Astrocyte of the hippocampus (primary cell): Measurements from ENCODE around the gene B9D1.

Experiments used
- DNase-seq: peaks from one replicate; pipeline ENCODE4 v3.0.0; 2011; ENCODE audit warnings: low read depth, low spot score

B9D1 gene

DNA sequence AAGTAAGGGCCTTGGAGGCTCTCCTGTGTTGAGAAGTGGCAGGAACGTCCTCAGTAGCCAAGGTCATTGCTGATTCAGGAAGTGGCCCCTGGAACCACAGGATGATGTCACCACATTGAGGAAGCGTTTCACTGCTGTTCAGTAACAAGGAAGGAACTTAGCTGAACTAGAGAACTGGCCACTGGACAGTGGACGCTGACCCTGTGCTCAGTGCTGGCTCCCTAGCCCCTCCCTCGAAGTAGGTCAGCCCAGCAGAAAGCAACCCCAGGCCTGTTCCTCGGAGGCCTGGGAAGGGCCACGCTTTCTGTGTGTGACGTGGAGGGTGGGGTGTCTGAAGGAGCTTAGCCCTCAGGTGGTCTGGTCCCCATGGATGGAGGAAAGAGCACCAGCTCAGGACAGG, 58.3 kb downstream of the B9D1 start:
- DNase-seq, result peak; percentile 60

DNA sequence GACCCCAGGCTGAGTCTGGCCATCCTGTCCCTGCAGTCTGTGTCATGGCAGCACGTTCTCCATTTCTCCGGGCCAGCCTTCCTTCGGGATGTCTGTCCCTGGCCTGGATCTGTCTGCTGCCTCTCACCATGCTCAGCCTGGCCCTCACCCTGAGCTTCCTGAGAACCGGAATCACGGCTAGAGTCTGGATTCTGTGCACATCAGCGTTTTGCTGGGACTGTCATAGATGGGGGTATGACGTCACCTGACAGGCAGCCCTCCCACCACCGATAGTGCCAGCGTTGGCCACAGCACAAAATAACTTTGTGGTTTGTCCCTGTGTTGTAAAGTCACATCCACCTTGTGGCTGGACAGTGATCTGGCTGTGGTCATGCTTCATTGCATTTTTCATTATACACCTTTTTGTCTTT, 59.2 kb downstream of the B9D1 start:
- peak; percentile 17 for DNase-seq

- DNase-seq, result no peak
Measured at GRCh38 chr17:19302791-19303331, 59.7 kb downstream of the B9D1 start.

DNA sequence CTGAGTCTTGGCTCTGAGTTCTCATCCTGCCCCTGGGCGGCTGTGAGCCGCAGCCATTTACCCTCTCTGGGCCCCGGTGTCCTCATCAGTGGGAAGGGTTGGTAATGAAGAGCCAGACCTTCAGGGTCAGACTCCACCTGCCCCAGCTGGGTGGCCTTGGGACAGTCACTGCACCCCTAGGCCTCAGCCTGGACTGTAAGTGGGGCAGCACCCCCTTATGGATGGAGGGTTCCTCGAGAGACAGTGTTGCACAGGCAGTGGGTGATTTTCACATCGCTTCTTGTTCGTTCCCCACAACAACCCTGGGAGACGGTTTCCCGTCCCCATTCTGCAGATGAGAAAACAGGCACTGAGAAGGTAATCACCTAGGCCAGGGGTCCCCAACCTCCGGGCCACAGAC, 60.5 kb downstream of the B9D1 start:
- no peak for DNase-seq

DNA sequence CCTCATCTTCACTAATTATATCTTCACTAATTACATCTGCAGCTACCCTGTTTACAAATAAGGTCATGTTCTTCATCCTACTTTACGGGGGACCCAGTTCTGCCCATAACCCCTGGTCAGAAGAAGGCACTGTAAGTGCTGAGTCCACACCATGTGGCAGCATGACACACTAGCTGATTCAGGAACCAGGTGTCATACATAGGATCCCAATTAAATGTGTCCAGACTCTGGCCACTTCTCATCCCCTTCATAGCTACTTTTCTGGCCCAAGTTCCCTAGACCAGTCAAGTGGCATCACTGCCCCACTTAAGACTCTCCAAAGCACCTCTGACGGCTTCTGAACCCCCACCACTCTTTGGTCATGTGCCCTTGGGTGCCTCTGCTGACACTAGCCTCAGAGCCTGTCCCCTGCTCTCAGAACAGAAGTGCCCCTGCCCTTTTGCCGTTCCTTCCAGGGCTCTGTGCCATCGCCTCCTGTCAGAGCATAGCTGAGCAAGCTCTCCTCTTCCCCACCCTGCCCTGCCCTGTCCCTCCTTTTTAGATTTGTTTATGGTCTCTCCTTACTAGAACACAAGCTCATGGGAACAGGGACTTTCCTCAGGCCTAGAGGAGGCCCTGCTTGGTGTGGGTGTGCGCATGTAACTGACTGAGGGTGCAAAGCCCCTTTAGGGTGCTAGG, 61.1 kb downstream of the B9D1 start:
- no peak for DNase-seq

DNA sequence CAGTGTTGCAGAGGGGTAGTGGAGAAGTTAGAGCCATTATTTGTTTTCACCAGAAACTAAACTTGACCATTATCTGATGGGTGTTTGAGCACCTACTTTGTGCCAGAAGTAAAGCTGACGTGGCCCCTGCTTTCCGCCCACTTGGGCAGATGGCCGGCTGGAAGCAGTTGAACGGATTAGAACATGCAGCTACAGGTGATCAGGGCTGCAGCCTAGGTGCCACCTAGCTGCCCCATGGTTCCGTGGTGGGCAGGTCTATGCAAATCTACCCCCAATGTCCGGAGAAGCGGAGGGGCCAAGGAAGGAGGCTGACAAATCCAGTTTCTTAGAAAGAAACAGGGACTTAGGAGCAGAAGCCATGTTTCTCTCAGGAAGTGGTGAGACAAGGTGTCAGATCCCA, 62.7 kb downstream of the B9D1 start:
- no peak for DNase-seq

- DNase-seq, result no peak
Measured at GRCh38 chr17:19299214-19299747, 63.2 kb downstream of the B9D1 start.

GRCh38 chr17:19298569-19299213, 63.8 kb downstream of the B9D1 start:
- DNase-seq, result peak; percentile 34

- no peak for DNase-seq
Measured at GRCh38 chr17:19296786-19297778, 65.4 kb downstream of the B9D1 start.

DNA sequence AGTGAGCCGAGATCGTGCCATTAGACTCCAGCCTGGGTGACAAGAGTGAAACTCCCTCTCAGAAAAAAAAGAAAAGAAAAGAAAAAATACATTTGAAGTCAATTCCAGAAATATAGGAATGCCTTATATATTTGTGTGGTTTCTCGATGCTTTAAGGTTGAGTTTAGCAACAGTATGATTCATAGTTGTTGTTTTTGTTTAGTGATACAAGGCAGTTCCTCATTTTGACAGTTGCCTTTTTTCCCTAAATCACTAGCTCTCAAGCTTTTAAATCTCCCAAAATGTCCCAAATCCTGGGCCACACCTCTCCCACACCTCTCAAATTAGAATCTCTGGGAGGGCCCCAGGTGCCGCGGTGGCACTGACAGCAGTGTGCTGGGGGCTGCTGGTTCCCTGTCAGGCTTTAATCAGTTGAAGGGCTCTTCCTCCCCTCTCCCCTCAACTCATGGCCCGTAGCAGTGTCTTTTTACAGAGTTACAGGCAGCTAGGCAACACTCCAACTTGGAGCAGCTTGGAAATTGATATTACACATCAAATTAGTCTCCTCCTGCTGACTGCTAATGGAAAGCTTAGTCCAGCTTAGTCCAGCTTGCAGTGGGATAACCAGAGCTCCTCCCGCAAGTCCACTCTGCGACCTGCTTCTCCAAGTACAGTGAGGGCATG, 66.9 kb downstream of the B9D1 start:
- DNase-seq, result no peak

DNA sequence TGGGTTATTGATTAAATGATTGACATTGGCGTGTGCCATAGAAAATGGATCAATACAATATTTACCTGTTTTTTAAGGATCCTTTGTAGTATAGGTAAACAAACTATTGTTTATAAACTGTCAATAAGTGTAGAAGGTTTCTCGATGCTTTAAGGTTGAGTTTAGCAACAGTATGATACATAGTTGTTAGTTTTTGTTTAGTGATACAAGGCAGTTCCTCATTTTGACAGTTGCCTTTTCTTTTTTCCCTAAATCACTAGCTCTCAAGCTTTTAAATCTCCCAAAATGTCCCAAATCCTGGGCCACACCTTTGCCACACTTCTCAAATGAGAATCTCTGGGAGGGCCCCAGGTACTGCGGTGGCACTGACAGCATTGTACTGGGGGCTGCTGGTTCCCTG, 68.1 kb downstream of the B9D1 start:
- DNase-seq, result no peak
